K562 treated with DMSO at 1 percent for 4 hours (cell line): ENCODE data around the gene SGK2. TPM values are rescaled to one million over a fixed set of nuclear protein-coding genes. Genes with fewer than 3 reads are reported as not detected.

Experiments
- total RNA-seq: library from RNA; unstranded; fragments of 300-600 nt; gene quantifications from 2 replicates; pipeline ENCODE4 v1.2.3, GENCODE V29; 2022; ENCODE audit not compliant: insufficient read depth

SGK2 gene
- not detected in 2 replicates for total RNA-seq

GRCh38 chr20:43558412-43559146, at the start of gene SGK2:
Gene SGK2, plus strand, starts transcription at chr20:43559027. Its CDS starts 7,469 bp downstream, at chr20:43566496.

GRCh38 chr20:43590392-43591303, 31.8 kb downstream of the SGK2 start, which contains the start of gene IFT52:
Gene IFT52, plus strand, starts transcription at chr20:43590937. Its CDS starts 3,762 bp downstream, at chr20:43594699.

Other genes starting within 250 kb of the SGK2 start
- 28.9 and 43.4 TPM in 2 replicates for gene SRSF6, start 101.1 kb upstream of the SGK2 start, total RNA-seq
- 0.76 and 2.1 TPM in 2 replicates for gene L3MBTL1, start 51.3 kb upstream of the SGK2 start, total RNA-seq
- 9.6 and 16.2 TPM in 2 replicates for gene IFT52, start 31.9 kb downstream of the SGK2 start, total RNA-seq
- gene MYBL2, start 108.1 kb downstream of the SGK2 start, total RNA-seq, result 137 and 143 TPM in 2 replicates
- gene GTSF1L, start 168.0 kb downstream of the SGK2 start, total RNA-seq, result not detected in 2 replicates